Caco-2 (cell line): ENCODE measurements around the gene NFKBIA. TPM values are rescaled to one million over a fixed set of nuclear protein-coding genes. Genes with fewer than 3 reads are reported as not detected.
A peak's percentile ranks its signal among the peaks of the same experiment; 100 is the strongest.

Experiments used
- BruUV-seq: library from RNA; stranded (reverse); fragments of 400-500 nt; replicated peaks from 2 replicates; lab custom pipeline; 2021; lab: Mats Ljungman, UMichigan
- CTCF ChIA-PET: fragments of 300-600 bp; sonication (Branson Sonifier 250); formaldehyde crosslinking; loops from one replicate; lab custom pipeline; 2022; ENCODE audit warnings: antibody characterized with exemption; lab: Charles Lee
- POLR2A ChIA-PET: fragments of 300-600 bp; sonication (Branson Sonifier 250); formaldehyde crosslinking; loops from one replicate; lab custom pipeline; 2022; ENCODE audit warnings: antibody characterized with exemption; lab: Charles Lee
- DNase-seq, 2 experiments: peaks; one replicate each; pipeline versions ENCODE4 v3.0.0 to v3.0.0-alpha.2; 2020 to 2022
- H3K27me3 ChIP-seq: replicated peaks from 2 replicates; pipeline ENCODE4 v1.6.0; 2011; ENCODE audit warnings: low read length; ENCODE audit not compliant: control insufficient read depth, insufficient read depth
- H3K36me3 ChIP-seq: 2 replicates; pipeline ENCODE4 v1.5.1; 2011; ENCODE audit warnings: low read length; ENCODE audit not compliant: control insufficient read depth, insufficient read depth
- H3K4me1 ChIP-seq: fragments of 250-450 bp; sonication (Bioruptor Pico); 2 replicates; pipeline ENCODE4 v1.5.1; 2020; ENCODE audit warnings: mild to moderate bottlenecking
- H3K4me3 ChIP-seq: 2 replicates; pipeline ENCODE4 v1.5.1; 2011; ENCODE audit warnings: low read depth, mild to moderate bottlenecking, control low read depth, low read length
- H3K9me3 ChIP-seq: fragments of 250-450 bp; sonication (Bioruptor Pico); 2 replicates; pipeline ENCODE4 v1.5.1; 2020; ENCODE audit warnings: mild to moderate bottlenecking, moderate library complexity
- H3K27ac Mint-ChIP-seq: one replicate; pipeline ENCODE4 v1.8.0; 2022; ENCODE audit warnings: mixed read lengths; ENCODE audit not compliant: unreplicated experiment
- H3K27me3 Mint-ChIP-seq: one replicate; pipeline ENCODE4 v1.8.0; 2022; ENCODE audit warnings: mixed read lengths; ENCODE audit not compliant: insufficient read depth, unreplicated experiment
- H3K36me3 Mint-ChIP-seq: one replicate; pipeline ENCODE4 v1.8.0; 2022; ENCODE audit warnings: mild to moderate bottlenecking, mixed read lengths; ENCODE audit not compliant: insufficient read depth, unreplicated experiment
- H3K4me1 Mint-ChIP-seq: one replicate; pipeline ENCODE4 v1.8.0; 2022; ENCODE audit warnings: low read depth, mixed read lengths; ENCODE audit not compliant: unreplicated experiment
- H3K4me3 Mint-ChIP-seq: one replicate; pipeline ENCODE4 v1.8.0; 2022; ENCODE audit warnings: mild to moderate bottlenecking, moderate library complexity, mixed read lengths; ENCODE audit not compliant: unreplicated experiment
- H3K9me3 Mint-ChIP-seq: one replicate; pipeline ENCODE4 v1.8.0; 2022; ENCODE audit warnings: mixed read lengths; ENCODE audit not compliant: unreplicated experiment
- intact Hi-C: fragments of 100-400 bp; cut with micrococcal nuclease; formaldehyde crosslinking; loops from one replicate; pipeline ENCODE4 v1.10.0; 2022; ENCODE audit not compliant: unreplicated experiment
- total RNA-seq: library from RNA; stranded (reverse); gene quantifications from 2 replicates; pipeline ENCODE4 v1.2.3, GENCODE V29; 2022
- TF ChIP-seq, protein P1 (sequence below), 2 experiments: fragments of 200-600 bp in 1 of 2; IDR thresholded peaks; 1 replicate in 1 of 2; 2 replicates in 1 of 2; pipeline versions ENCODE4 v1.5.1 to v1.8.0; 2011 to 2022; ENCODE audit warnings: antibody characterized with exemption in 1 of 2, control low read depth in 1 of 2, inconsistent platforms in 1 of 2, low read depth in 1 of 2, low read length in 1 of 2, mild to moderate bottlenecking in 1 of 2, moderate library complexity in 1 of 2; ENCODE audit not compliant: insufficient read depth in 1 of 2, severe bottlenecking in 1 of 2, unreplicated experiment in 1 of 2

The NFKBIA gene
- total RNA-seq, 1 experiment from 2014 or later: 33.4 TPM

DNA sequence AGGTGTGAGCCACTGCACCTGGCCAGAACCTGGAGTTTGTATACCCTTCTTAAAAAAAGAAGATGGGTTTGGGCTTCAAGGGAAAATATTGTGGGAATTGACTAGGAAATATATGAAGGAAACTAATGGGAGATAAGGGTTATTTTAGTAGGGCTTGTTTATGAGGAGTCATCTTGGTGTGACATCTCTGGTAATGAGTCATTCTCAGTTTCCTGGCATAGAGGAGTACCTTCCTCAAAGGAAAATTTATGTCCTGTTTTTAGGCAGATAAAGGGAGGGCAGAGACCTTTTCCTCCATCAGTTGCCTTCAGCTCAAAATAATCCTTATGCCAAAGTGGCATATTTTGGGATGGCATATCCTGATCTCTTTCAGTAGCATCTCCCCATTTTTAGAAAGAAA is 30.6 kb upstream of the NFKBIA start:
- intact Hi-C loops: loop anchor here (10.0 kb wide), 1 partner anchor 380 kb away; no protein-coding TSS in a partner anchor
- POLR2A ChIA-PET: no interaction called here
- no peak overlapping the region for H3K4me3 ChIP-seq
- no peaks in the 10 kb centered on the region for H3K9me3 ChIP-seq
- Mint-ChIP-seq H3K27ac (no peak overlapping the region), H3K9me3 (no peaks in the 10 kb centered on the region), H3K4me3 (no peak overlapping the region), H3K27me3 (no peaks in the 10 kb centered on the region), H3K36me3 (no peaks in the 10 kb centered on the region), H3K4me1 (peaks cover 4% of the 10 kb centered on the region)
- DNase-seq: no peak
- H3K27me3 ChIP-seq: no peaks in the 10 kb centered on the region
- TF ChIP-seq, protein P1, sequence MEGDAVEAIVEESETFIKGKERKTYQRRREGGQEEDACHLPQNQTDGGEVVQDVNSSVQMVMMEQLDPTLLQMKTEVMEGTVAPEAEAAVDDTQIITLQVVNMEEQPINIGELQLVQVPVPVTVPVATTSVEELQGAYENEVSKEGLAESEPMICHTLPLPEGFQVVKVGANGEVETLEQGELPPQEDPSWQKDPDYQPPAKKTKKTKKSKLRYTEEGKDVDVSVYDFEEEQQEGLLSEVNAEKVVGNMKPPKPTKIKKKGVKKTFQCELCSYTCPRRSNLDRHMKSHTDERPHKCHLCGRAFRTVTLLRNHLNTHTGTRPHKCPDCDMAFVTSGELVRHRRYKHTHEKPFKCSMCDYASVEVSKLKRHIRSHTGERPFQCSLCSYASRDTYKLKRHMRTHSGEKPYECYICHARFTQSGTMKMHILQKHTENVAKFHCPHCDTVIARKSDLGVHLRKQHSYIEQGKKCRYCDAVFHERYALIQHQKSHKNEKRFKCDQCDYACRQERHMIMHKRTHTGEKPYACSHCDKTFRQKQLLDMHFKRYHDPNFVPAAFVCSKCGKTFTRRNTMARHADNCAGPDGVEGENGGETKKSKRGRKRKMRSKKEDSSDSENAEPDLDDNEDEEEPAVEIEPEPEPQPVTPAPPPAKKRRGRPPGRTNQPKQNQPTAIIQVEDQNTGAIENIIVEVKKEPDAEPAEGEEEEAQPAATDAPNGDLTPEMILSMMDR (IDR thresholded peaks at IDR 0.05; ENCODE audit: insufficient read depth in 1 of 2, low read depth in 1 of 2, low read length in 1 of 2, severe bottlenecking in 1 of 2, unreplicated experiment in 1 of 2): no peak
- no peaks in the 10 kb centered on the region for H3K36me3 ChIP-seq
- no peaks in the 10 kb centered on the region for H3K4me1 ChIP-seq
- no TSS peak for BruUV-seq
- CTCF ChIA-PET: no interaction called here

DNA sequence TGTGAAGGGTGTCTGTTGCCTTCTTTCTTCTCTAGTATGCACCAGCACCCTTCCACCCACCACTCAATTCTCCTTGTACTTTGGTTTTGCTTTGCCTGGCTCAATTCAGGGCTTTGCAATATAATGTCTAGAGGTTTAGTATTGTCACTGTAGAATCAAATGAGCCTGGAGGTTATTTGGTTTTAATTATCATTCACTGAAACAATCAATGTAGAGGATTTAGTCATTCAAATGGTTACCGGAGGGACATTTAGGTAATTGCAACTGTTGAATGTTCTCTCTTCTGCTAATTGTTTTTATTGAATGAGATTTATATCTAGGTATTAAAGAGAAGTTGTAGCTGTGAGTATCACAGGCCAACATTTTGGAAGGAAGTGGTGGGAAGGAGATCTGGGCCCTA is 29.3 kb upstream of the NFKBIA start:
- Histone ChIP-seq H3K9me3 (no peaks in the 10 kb centered on the region), H3K36me3 (no peaks in the 10 kb centered on the region), H3K4me3 (no peak overlapping the region), H3K4me1 (no peaks in the 10 kb centered on the region), H3K27me3 (no peaks in the 10 kb centered on the region)
- BruUV-seq: no TSS peak
- no peak overlapping the region for H3K4me3 Mint-ChIP-seq
- intact Hi-C loops: loop anchor here (10.0 kb wide), 1 partner anchor 381 kb away; no protein-coding TSS in a partner anchor
- ChIA-PET CTCF (interaction anchor here (0.6 kb wide), 1 partner anchor 1006 kb away, joined by 4 read pairs; no protein-coding TSS in a partner anchor), POLR2A (no interaction called here)
- H3K4me1 Mint-ChIP-seq: peaks cover 9% of the 10 kb centered on the region
- H3K36me3 Mint-ChIP-seq: no peaks in the 10 kb centered on the region
- no peak overlapping the region for H3K27ac Mint-ChIP-seq
- TF ChIP-seq, protein P1 (IDR thresholded peaks at IDR 0.05; ENCODE audit: insufficient read depth in 1 of 2, low read depth in 1 of 2, low read length in 1 of 2, severe bottlenecking in 1 of 2, unreplicated experiment in 1 of 2): no peak
- no peaks in the 10 kb centered on the region for H3K27me3 Mint-ChIP-seq
- H3K9me3 Mint-ChIP-seq: no peaks in the 10 kb centered on the region
- DNase-seq: no peak

DNA sequence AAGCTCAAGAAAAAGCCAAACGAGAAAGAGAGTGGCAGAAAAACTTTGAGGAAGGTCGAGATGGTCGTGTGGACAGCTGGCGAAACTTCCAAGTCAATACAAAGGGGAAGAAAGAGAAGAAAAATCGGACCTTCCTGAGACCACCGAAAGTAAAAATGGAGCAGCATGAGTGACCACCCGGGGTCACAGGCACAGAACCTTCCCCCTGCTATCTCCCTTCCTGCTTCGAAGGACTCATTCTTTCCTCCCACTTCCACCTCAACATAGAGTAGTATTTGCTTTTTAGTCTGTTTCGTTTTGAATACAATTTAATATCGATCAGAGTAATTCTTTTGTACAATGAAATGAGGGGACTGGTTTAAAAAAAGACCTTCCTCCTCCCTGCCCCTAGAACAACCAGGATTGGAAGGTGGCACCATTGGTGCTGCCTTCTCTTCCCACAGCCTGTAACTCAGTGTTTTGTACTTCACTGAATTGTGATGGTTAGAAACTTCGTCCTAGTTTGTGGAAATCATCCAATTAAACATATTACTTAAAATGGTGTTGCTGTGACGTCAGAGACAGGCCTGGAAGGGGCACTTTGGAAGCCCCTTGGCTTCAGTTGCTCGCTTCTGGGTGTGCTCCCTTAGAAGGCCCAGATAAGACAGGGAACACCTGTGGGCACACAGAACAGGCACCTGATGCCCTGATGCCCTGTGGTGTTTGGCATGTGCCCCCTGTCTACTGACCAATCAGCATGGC is 26.1 kb upstream of the NFKBIA start:
- H3K4me3 ChIP-seq: no peak overlapping the region
- POLR2A ChIA-PET: interaction anchor here (0.6 kb wide), 1 partner anchor 232 kb away, joined by 3 read pairs; no protein-coding TSS in a partner anchor
- no peaks in the 10 kb centered on the region for H3K27me3 Mint-ChIP-seq
- peak overlapping the region; percentile 8 for H3K4me3 Mint-ChIP-seq
- no peak for DNase-seq
- CTCF ChIA-PET: no interaction called here
- no peaks in the 10 kb centered on the region for H3K4me1 ChIP-seq
- H3K27me3 ChIP-seq: no peaks in the 10 kb centered on the region
- no peak overlapping the region for H3K27ac Mint-ChIP-seq
- H3K9me3 ChIP-seq: no peaks in the 10 kb centered on the region
- BruUV-seq: no TSS peak
- H3K4me1 Mint-ChIP-seq: peaks cover 9% of the 10 kb centered on the region
- H3K9me3 Mint-ChIP-seq: no peaks in the 10 kb centered on the region
- intact Hi-C loops: loop anchor here (10.0 kb wide), 1 partner anchor 384 kb away; no protein-coding TSS in a partner anchor
- no peaks in the 10 kb centered on the region for H3K36me3 ChIP-seq
- TF ChIP-seq, protein P1 (IDR thresholded peaks at IDR 0.05; ENCODE audit: insufficient read depth in 1 of 2, low read depth in 1 of 2, low read length in 1 of 2, severe bottlenecking in 1 of 2, unreplicated experiment in 1 of 2): no peak
- H3K36me3 Mint-ChIP-seq: no peaks in the 10 kb centered on the region
